GM23248 (cell line): ENCODE data around the gene FBXO42. TPM values are rescaled to one million over a fixed set of nuclear protein-coding genes. Genes with fewer than 3 reads are reported as not detected.

Experiments
- DNase-seq: peaks from one replicate; pipeline ENCODE4 v3.0.0-alpha.2; 2015
- H2AFZ ChIP-seq: fragments of 200-600 bp; sonication (generic); 2 replicates; pipeline ENCODE4 v1.6.1; 2016; ENCODE audit warnings: antibody characterized with exemption
- H3F3A ChIP-seq: fragments of 200-600 bp; sonication (generic); 2 replicates; pipeline ENCODE4 v1.6.1; 2016; ENCODE audit warnings: mild to moderate bottlenecking, antibody characterized with exemption, mixed run types; ENCODE audit not compliant: insufficient read depth
- H3K27ac ChIP-seq: fragments of 200-600 bp; sonication (generic); 2 replicates; pipeline ENCODE4 v1.5.1; 2016; ENCODE audit warnings: mild to moderate bottlenecking
- H3K27me3 ChIP-seq: fragments of 200-600 bp; sonication (generic); replicated peaks from 2 replicates; pipeline ENCODE4 v1.6.1; 2016; ENCODE audit warnings: mild to moderate bottlenecking; ENCODE audit not compliant: insufficient read depth
- H3K36me3 ChIP-seq: fragments of 200-600 bp; sonication (generic); 2 replicates; pipeline ENCODE4 v1.6.1; 2016; ENCODE audit warnings: low read depth, mild to moderate bottlenecking
- H3K4me1 ChIP-seq: fragments of 200-600 bp; sonication (generic); 2 replicates; pipeline ENCODE4 v1.6.1; 2016; ENCODE audit warnings: mild to moderate bottlenecking; ENCODE audit not compliant: insufficient read depth
- H3K4me2 ChIP-seq: fragments of 200-600 bp; sonication (generic); one replicate; pipeline ENCODE4 v1.6.1; 2016; ENCODE audit warnings: mild to moderate bottlenecking; ENCODE audit not compliant: unreplicated experiment
- H3K4me3 ChIP-seq: fragments of 200-600 bp; sonication (generic); 2 replicates; pipeline ENCODE4 v1.5.1; 2016; ENCODE audit warnings: mild to moderate bottlenecking
- H3K79me2 ChIP-seq: fragments of 200-600 bp; sonication (generic); 2 replicates; pipeline ENCODE4 v1.6.1; 2016; ENCODE audit warnings: mild to moderate bottlenecking; ENCODE audit not compliant: insufficient read depth
- H3K9ac ChIP-seq: fragments of 200-600 bp; sonication (generic); 2 replicates; pipeline ENCODE4 v1.6.1; 2016; ENCODE audit warnings: mild to moderate bottlenecking
- H3K9me2 ChIP-seq: fragments of 200-600 bp; sonication (generic); 2 replicates; pipeline ENCODE4 v1.6.1; 2016; ENCODE audit warnings: mixed run types, mild to moderate bottlenecking, moderate library complexity; ENCODE audit not compliant: insufficient read depth
- H3K9me3 ChIP-seq: fragments of 200-600 bp; sonication (generic); one replicate; pipeline ENCODE4 v1.6.1; 2017; ENCODE audit warnings: low read depth
- H4K20me1 ChIP-seq: fragments of 200-600 bp; sonication (generic); 2 replicates; pipeline ENCODE4 v1.6.0; 2016; ENCODE audit not compliant: insufficient read depth
- EZH2 ChIP-seq: fragments of 200-600 bp; sonication (generic); IDR thresholded peaks from 2 replicates; pipeline ENCODE4 v1.6.1; 2018; ENCODE audit warnings: antibody characterized with exemption, mild to moderate bottlenecking; ENCODE audit not compliant: insufficient read depth, poor library complexity, severe bottlenecking
- EZH2phosphoT487 ChIP-seq: fragments of 200-600 bp; sonication (generic); IDR thresholded peaks from 2 replicates; pipeline ENCODE4 v1.6.1; 2018; ENCODE audit warnings: antibody characterized with exemption, moderate library complexity, mild to moderate bottlenecking, low read depth; ENCODE audit not compliant: insufficient read depth
- WGBS, 2 experiments: methylation state at CpG; one replicate each; pipeline ENCODE4 v1.1.6; 2015 to 2017; ENCODE audit warnings: low lambda C conversion rate in 2 of 2, low coverage in 1 of 2; ENCODE audit errors: missing lambda C conversion rate in 2 of 2; 5-methylcytosine and 5-hydroxymethylcytosine counted together
- in situ Hi-C: fragments of 300-500 bp; cut with MboI; formaldehyde crosslinking; loops from 2 replicates; pipeline ENCODE4 v1.15.0; 2020
- polyA plus RNA-seq: library from polyadenylated mRNA; unstranded; fragments of >200 nt; fragmentation: Nextera tagmentation; extraction: Ambion mirVana; gene quantifications from 2 replicates; pipeline ENCODE4 v1.2.1, GENCODE V29; 2016
- total RNA-seq: library from RNA; depleted of rRNA; stranded (reverse); fragments of >200 nt; shearing (Covaris generic); gene quantifications from 2 replicates; pipeline ENCODE4 v1.2.3, GENCODE V29; 2014

Gene FBXO42
- total and polyA plus RNA-seq, 2 experiments from 2014 or later = 17.1 to 20.2 TPM

DNA sequence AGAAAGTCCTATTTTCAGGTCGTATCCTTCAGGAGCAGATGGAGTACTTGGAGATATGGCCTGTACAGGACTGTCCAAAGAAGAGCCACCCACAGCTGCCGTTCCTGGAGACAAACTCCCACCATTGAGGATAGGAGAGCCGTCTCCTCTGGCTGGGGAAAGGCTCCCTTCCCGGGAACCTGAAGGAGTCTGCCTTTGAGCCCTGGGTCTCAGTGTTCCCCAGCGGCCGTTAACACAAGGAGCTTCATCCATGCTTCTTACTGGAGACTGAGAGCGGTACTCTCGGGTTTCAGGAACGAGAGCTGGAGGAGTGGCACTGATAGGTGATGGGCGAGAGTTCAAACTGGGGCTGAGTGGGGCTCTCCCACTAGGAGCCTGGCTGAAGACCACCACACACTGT is 100.9 kb downstream of the FBXO42 start:
- H3K9me2 ChIP-seq = no peaks in the 10 kb centered on the region
- peaks cover 12% of the 10 kb centered on the region; the same call in 1 of the 2 replicates for H3K79me2 ChIP-seq
- 89 to 92% methylated on average over 10 of the region's 10 CpGs for WGBS, 2 experiments
- H3K27ac ChIP-seq = no peak overlapping the region
- no peak overlapping the region for H2AFZ ChIP-seq
- H3K4me1 ChIP-seq = peaks cover 40% of the 10 kb centered on the region
- DNase-seq = no peak
- TF ChIP-seq EZH2 (no peak), EZH2phosphoT487 (no peak)
- in situ Hi-C loops = no loop called here
- no peak overlapping the region for H3K4me2 ChIP-seq
- H3K36me3 ChIP-seq = peaks cover 13% of the 10 kb centered on the region; the same call in 1 of the 2 replicates
- H3K9ac ChIP-seq = no peak overlapping the region
- H4K20me1 ChIP-seq = no peaks in the 10 kb centered on the region
- no peak overlapping the region for H3K4me3 ChIP-seq
- peaks cover 30% of the 10 kb centered on the region for H3F3A ChIP-seq
- H3K27me3 ChIP-seq = no peaks in the 10 kb centered on the region
- no peaks in the 10 kb centered on the region for H3K9me3 ChIP-seq

- peaks cover 40% of the 10 kb centered on the region for H3K4me1 ChIP-seq
- peaks cover 24% of the 10 kb centered on the region; the same call in 1 of the 2 replicates for H3F3A ChIP-seq
- no peaks in the 10 kb centered on the region for H3K9me3 ChIP-seq
- no peaks in the 10 kb centered on the region for H3K9me2 ChIP-seq
- no peak overlapping the region for H3K4me3 ChIP-seq
- WGBS, 2 experiments = 68 to 69% methylated on average over 15 of the region's 15 CpGs
- H3K79me2 ChIP-seq = peaks cover 12% of the 10 kb centered on the region; the same call in 1 of the 2 replicates
- no peak overlapping the region for H2AFZ ChIP-seq
- H3K27ac ChIP-seq = no peak overlapping the region
- DNase-seq = peak; percentile 63
- H3K4me2 ChIP-seq = no peak overlapping the region
- TF ChIP-seq EZH2phosphoT487 (no peak), EZH2 (no peak)
- no peaks in the 10 kb centered on the region for H3K27me3 ChIP-seq
- no peak overlapping the region for H3K9ac ChIP-seq
- H4K20me1 ChIP-seq = no peaks in the 10 kb centered on the region
- peaks cover 12% of the 10 kb centered on the region; the same call in 1 of the 2 replicates for H3K36me3 ChIP-seq
- in situ Hi-C loops = no loop called here
Measured at GRCh38 chr1:16250524-16251251, 101.6 kb downstream of the FBXO42 start.

DNA sequence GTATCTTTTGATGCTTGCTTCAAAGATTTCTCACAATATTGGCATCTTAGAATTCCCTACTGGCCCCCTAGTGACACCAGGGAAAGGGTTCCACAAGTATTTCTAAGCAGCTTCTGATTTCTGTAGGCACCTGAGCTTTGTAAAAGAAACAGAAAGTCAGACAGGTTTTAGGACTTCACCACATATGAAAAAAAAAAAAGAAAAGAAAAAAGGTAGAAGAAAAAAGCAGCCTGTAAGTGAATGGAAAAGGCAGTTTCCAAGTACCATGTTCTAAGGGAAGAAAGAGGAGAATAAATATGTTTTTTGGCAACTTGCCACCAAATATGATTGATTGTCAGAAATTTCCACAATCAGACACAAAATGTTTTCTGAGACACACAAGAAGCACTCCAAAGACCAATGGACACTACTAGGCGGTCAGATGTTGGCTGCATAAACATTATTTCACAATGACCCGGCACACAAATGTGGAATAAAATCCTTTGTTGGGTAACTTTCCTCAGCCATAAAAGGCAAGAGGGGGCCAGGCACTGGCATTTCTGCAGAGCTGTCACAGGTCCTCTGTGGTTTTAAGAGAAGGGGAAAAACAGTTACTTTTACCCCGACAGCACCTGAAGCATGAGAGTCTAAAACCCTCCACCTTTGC is 102.6 kb downstream of the FBXO42 start:
- peaks cover 26% of the 10 kb centered on the region; the same call in 1 of the 2 replicates for H3F3A ChIP-seq
- no peaks in the 10 kb centered on the region for H3K9me3 ChIP-seq
- H3K4me1 ChIP-seq = peaks cover 35% of the 10 kb centered on the region
- peaks cover 7% of the 10 kb centered on the region; the same call in 1 of the 2 replicates for H3K36me3 ChIP-seq
- H3K4me2 ChIP-seq = peak overlapping the region; percentile 21
- in situ Hi-C loops = loop anchor here (10.0 kb wide), 1 partner anchor 165 kb away; no protein-coding TSS in a partner anchor
- peak overlapping the region; percentile 25; the same call in 1 of the 2 replicates for H3K9ac ChIP-seq
- H3K79me2 ChIP-seq = peaks cover 12% of the 10 kb centered on the region; the same call in 1 of the 2 replicates
- H3K4me3 ChIP-seq = no peak overlapping the region
- H4K20me1 ChIP-seq = no peaks in the 10 kb centered on the region
- no peak overlapping the region for H2AFZ ChIP-seq
- no peak for TF ChIP-seq EZH2phosphoT487
- no peak for TF ChIP-seq EZH2
- peak; percentile 81 for DNase-seq
- H3K27me3 ChIP-seq = no peaks in the 10 kb centered on the region
- peak overlapping the region; percentile 33 for H3K27ac ChIP-seq
- WGBS, 2 experiments = 30 to 46% methylated on average over 3 of the region's 3 CpGs
- H3K9me2 ChIP-seq = no peaks in the 10 kb centered on the region
